ENCODE measurements around the gene RORB. TPM values are rescaled to one million over a fixed set of nuclear protein-coding genes. Genes with fewer than 3 reads are reported as not detected.

The RORB gene
- total RNA-seq, 2 experiments from 2014 or later = not detected

GRCh38 chr9:74500584-74500924 is 3.4 kb downstream of the RORB start:
- no peaks in the 10 kb centered on the region for H3K36me3 ChIP-seq (ENCODE audit: insufficient read depth, low read length)
- no peak overlapping the region for H3K4me3 ChIP-seq (ENCODE audit: low read length)
- Mint-ChIP-seq H3K27ac (no peak overlapping the region), H3K36me3 (ENCODE audit: low read depth) (no peaks in the 10 kb centered on the region), H3K9me3 (no peaks in the 10 kb centered on the region), H3K4me1 (ENCODE audit: low read depth) (peaks cover 22% of the 10 kb centered on the region), H3K4me3 (no peak overlapping the region), H3K27me3 (peaks cover 66% of the 10 kb centered on the region)
- CTCF ChIA-PET = no interaction called here
- peaks cover 0 to 9% of the 10 kb centered on the region in 2 experiments for H3K9me3 ChIP-seq (ENCODE audit: control insufficient read depth in 1 of 2, insufficient read depth in 1 of 2, low read length in 2 of 2)
- H3K4me1 ChIP-seq (ENCODE audit: insufficient read depth, low read length) = peaks cover 34% of the 10 kb centered on the region
- H3K27me3 ChIP-seq (ENCODE audit: control insufficient read depth in 1 of 2, insufficient read depth in 2 of 2, low read length in 2 of 2) = peaks cover 34 to 53% of the 10 kb centered on the region in 2 experiments
- POLR2A ChIA-PET = no interaction called here
- no peak for DNase-seq
- intact Hi-C loops (cut with DNase I, micrococcal nuclease) = no loop called here
- TF ChIP-seq CTCF (IDR thresholded peaks at IDR 0.05) = no peak
- ATAC-seq (ENCODE audit: poor library complexity) = no peak
- H3K27ac ChIP-seq (ENCODE audit: low read depth in 1 of 2, low read length in 2 of 2) = no peak overlapping the region

DNA sequence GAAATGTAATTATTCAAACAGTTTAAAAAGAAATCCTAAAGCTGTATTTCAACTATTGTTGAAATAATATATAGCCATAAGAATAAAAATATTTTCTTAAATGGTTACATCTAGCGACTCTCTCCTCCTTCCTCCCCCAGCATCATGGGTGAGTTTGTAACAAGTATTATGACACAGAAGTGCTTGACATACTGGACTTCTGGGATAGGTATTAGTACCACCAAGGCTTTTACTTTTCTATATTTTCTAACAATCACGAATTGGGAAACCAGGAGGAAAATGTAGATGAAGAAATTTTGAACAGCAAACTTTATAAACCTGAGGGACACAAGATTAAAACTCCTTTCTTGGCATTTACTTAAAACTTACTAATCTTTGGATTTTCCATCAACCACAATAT is 4.4 kb downstream of the RORB start:
- intact Hi-C loops (cut with DNase I, micrococcal nuclease) = no loop called here
- Mint-ChIP-seq H3K36me3 (ENCODE audit: low read depth) (no peaks in the 10 kb centered on the region), H3K27me3 (peaks cover 59% of the 10 kb centered on the region), H3K4me3 (no peak overlapping the region), H3K9me3 (no peaks in the 10 kb centered on the region), H3K27ac (no peak overlapping the region), H3K4me1 (ENCODE audit: low read depth) (peaks cover 22% of the 10 kb centered on the region)
- Histone ChIP-seq H3K4me3 (ENCODE audit: low read length) (no peak overlapping the region), H3K4me1 (ENCODE audit: insufficient read depth, low read length) (peaks cover 32% of the 10 kb centered on the region), H3K36me3 (ENCODE audit: insufficient read depth, low read length) (no peaks in the 10 kb centered on the region), H3K9me3 (ENCODE audit: control insufficient read depth in 1 of 2, insufficient read depth in 1 of 2, low read length in 2 of 2) (peaks cover 0 to 9% of the 10 kb centered on the region in 2 experiments), H3K27ac (ENCODE audit: low read depth in 1 of 2, low read length in 2 of 2) (no peak overlapping the region), H3K27me3 (ENCODE audit: control insufficient read depth in 1 of 2, insufficient read depth in 2 of 2, low read length in 2 of 2) (peaks cover 32 to 44% of the 10 kb centered on the region in 2 experiments)
- ATAC-seq (ENCODE audit: poor library complexity) = no peak
- DNase-seq = no peak
- no peak for TF ChIP-seq CTCF (IDR thresholded peaks at IDR 0.05)
- ChIA-PET POLR2A (no interaction called here), CTCF (no interaction called here)

GRCh38 chr9:74503219-74503618 is 6.1 kb downstream of the RORB start:
- Mint-ChIP-seq H3K9me3 (no peaks in the 10 kb centered on the region), H3K36me3 (ENCODE audit: low read depth) (no peaks in the 10 kb centered on the region), H3K27me3 (peaks cover 44% of the 10 kb centered on the region), H3K4me1 (ENCODE audit: low read depth) (peaks cover 11% of the 10 kb centered on the region), H3K27ac (no peak overlapping the region), H3K4me3 (no peak overlapping the region)
- Histone ChIP-seq H3K9me3 (ENCODE audit: control insufficient read depth in 1 of 2, insufficient read depth in 1 of 2, low read length in 2 of 2) (peaks cover 0 to 9% of the 10 kb centered on the region in 2 experiments), H3K36me3 (ENCODE audit: insufficient read depth, low read length) (no peaks in the 10 kb centered on the region), H3K27ac (ENCODE audit: low read depth in 1 of 2, low read length in 2 of 2) (no peak overlapping the region), H3K27me3 (ENCODE audit: control insufficient read depth in 1 of 2, insufficient read depth in 2 of 2, low read length in 2 of 2) (peaks cover 20 to 31% of the 10 kb centered on the region in 2 experiments), H3K4me3 (ENCODE audit: low read length) (no peak overlapping the region), H3K4me1 (ENCODE audit: insufficient read depth, low read length) (peaks cover 23% of the 10 kb centered on the region)
- no peak for TF ChIP-seq CTCF (IDR thresholded peaks at IDR 0.05)
- DNase-seq (no peak), ATAC-seq (ENCODE audit: poor library complexity) (no peak)
- ChIA-PET POLR2A (no interaction called here), CTCF (no interaction called here)
- intact Hi-C loops (cut with DNase I, micrococcal nuclease) = no loop called here

Data from CD4-positive, alpha-beta T cell (primary cell).